Neuron (in vitro differentiated cells): ENCODE data around the gene BABAM2.

Experiments
- H2AFZ ChIP-seq: one replicate; pipeline ENCODE4 v1.6.1; 2013; ENCODE audit warnings: low read depth, mild to moderate bottlenecking, inconsistent platforms, low read length, moderate library complexity
- H3K27me3 ChIP-seq: one replicate; pipeline ENCODE4 v1.6.1; 2013; ENCODE audit warnings: low read length; ENCODE audit not compliant: insufficient read depth
- H3K36me3 ChIP-seq: one replicate; pipeline ENCODE4 v1.6.1; 2013; ENCODE audit warnings: low read length; ENCODE audit not compliant: insufficient read depth
- H3K4me1 ChIP-seq: one replicate; pipeline ENCODE4 v1.6.1; 2013; ENCODE audit warnings: low read length; ENCODE audit not compliant: insufficient read depth
- H3K4me3 ChIP-seq: 2 replicates; pipeline ENCODE4 v1.5.1; 2013; ENCODE audit warnings: mild to moderate bottlenecking, low read length, moderate library complexity
- H3K9me3 ChIP-seq: one replicate; pipeline ENCODE4 v1.6.1; 2013; ENCODE audit warnings: low read length

Gene BABAM2

DNA sequence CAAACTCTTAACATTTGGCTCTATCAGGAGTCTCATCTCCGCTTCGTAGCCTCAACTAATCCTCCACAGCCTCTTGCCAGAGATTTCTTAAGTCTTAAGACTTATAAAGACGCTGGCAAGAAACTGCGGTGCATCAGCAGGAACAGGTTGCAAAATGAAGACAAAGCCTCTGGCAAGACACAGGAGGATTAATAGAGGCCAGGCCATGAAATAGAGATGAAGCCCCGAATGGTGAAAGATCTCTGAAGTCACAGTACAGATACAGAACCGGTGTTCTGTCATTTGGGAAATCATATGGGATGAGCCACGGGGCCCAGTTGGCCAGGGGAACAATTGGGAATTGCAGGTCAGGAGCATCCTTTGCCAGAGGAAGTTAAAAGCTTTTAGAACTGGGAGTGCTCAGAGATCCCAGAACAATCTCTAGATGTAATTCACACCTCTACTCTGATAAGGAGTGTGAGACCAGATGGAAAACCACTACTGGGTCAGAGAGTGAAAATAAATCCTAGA, 311.2 kb downstream of the BABAM2 start:
- Histone ChIP-seq H3K27me3 (no peaks in the 10 kb centered on the region), H3K9me3 (no peaks in the 10 kb centered on the region), H2AFZ (no peak overlapping the region), H3K36me3 (no peaks in the 10 kb centered on the region), H3K4me3 (no peak overlapping the region), H3K4me1 (no peaks in the 10 kb centered on the region)

DNA sequence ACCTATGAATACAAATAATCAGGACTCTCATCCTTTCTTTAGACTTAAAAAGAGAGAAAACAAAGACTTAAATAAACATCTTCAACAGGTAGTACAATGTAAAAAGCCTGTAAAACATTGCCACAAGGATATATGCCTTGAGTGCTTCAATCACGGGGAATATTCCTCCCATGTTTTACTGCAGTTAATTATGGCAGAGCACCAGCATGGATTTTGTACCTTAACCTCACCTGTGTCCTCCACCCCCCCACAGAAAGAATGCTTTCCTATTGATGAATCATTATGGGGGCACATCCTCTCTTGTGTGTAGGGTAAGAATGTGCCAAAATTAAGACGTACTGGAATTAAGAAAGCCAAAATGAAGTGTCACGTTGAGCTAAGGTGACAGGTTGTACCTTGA, 312.2 kb downstream of the BABAM2 start:
- H3K4me3 ChIP-seq: no peak overlapping the region
- no peaks in the 10 kb centered on the region for H3K4me1 ChIP-seq

DNA sequence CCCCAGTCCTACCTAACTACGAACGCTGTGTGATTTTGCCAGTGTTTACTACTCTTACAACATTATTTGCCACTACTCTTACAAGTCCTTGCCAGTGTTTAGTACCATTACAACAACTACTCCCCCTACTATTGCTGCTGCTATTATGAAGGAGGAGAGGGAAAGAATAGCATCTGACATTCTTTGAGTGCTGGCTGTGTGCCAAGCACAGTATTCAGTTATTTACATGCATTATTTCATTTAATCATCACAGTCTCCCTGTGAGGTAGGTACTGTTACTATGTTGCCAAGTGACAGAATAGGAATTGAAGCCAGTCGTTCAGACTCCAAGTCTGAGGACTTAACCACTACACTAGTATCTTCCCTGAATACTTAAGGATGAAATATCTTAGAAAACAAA, 316.2 kb downstream of the BABAM2 start:
- no peaks in the 10 kb centered on the region for H3K9me3 ChIP-seq
- no peak overlapping the region for H3K4me3 ChIP-seq
- no peaks in the 10 kb centered on the region for H3K27me3 ChIP-seq
- H2AFZ ChIP-seq: no peak overlapping the region
- H3K4me1 ChIP-seq: no peaks in the 10 kb centered on the region
- no peaks in the 10 kb centered on the region for H3K36me3 ChIP-seq

More for the DNA sequence above, 312.2 kb downstream of the BABAM2 start:
- H3K27me3 ChIP-seq: no peaks in the 10 kb centered on the region
- no peaks in the 10 kb centered on the region for H3K36me3 ChIP-seq
- H2AFZ ChIP-seq: no peak overlapping the region
- H3K9me3 ChIP-seq: no peaks in the 10 kb centered on the region

DNA sequence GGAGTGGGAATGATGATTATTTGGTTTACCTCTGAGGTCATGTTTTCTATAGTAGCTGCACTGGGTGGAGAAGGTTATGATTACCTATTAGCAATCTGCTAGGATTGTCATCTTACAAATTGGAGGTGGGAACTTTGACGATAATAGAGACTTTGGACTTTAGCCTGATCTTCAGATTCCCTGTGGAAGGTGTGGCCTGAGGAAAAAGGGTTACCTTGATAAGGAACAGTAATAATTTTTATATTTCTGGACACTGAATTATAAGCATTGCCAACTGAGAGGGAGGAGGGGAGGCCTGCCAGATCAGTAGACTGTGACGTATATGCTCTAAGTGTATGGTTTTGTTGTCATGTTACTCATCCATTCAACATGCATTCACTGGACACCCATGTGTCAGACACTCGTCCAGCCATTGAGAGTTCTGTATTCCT, 318.7 kb downstream of the BABAM2 start:
- Histone ChIP-seq H3K4me1 (no peaks in the 10 kb centered on the region), H3K4me3 (no peak overlapping the region), H3K9me3 (no peaks in the 10 kb centered on the region), H3K36me3 (no peaks in the 10 kb centered on the region), H2AFZ (no peak overlapping the region), H3K27me3 (no peaks in the 10 kb centered on the region)

DNA sequence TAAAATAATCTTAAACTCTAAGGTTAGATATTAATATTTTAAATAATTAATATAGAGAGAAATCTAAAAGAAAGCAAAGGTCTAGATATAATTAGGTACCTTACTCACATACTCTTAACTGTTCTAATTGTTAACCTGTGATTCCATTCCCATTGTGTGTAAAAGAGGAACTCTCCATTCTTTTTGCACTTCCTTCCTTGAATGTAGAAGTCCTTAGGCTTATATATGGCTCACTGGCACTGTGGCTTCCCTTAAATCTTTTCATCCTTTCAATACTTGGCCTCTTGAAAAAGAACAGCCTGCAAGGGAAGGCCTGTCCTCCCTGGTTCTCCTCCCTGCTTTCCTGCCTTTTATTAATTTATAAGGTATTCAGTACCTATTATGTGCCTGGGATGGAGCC, 319.3 kb downstream of the BABAM2 start:
- Histone ChIP-seq H2AFZ (no peak overlapping the region), H3K27me3 (no peaks in the 10 kb centered on the region)

DNA sequence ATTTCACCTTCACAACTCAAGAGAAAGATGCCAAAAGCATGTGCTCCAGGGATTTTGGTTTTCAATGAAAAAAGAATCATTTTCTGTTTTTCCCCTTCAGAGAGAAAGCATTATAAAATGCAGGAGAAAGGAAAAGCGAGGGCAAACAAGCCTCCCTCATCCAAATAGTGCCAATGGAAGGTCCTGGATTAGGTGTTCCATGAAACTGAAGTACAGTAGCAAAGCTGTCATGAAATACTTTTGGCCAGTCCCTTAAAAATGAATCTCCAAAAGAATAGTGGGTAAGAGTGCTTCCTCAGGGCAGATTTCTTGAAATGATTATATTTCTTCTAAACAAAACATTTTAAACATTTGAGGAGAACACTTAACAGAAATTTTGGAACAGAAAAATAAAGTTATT, 320.0 kb downstream of the BABAM2 start:
- Histone ChIP-seq H3K9me3 (no peaks in the 10 kb centered on the region), H3K4me3 (no peak overlapping the region), H3K27me3 (no peaks in the 10 kb centered on the region), H3K4me1 (no peaks in the 10 kb centered on the region), H3K36me3 (no peaks in the 10 kb centered on the region), H2AFZ (no peak overlapping the region)

More for the DNA sequence above, 319.3 kb downstream of the BABAM2 start:
- Histone ChIP-seq H3K4me3 (no peak overlapping the region), H3K9me3 (no peaks in the 10 kb centered on the region), H3K4me1 (no peaks in the 10 kb centered on the region), H3K36me3 (no peaks in the 10 kb centered on the region)

DNA sequence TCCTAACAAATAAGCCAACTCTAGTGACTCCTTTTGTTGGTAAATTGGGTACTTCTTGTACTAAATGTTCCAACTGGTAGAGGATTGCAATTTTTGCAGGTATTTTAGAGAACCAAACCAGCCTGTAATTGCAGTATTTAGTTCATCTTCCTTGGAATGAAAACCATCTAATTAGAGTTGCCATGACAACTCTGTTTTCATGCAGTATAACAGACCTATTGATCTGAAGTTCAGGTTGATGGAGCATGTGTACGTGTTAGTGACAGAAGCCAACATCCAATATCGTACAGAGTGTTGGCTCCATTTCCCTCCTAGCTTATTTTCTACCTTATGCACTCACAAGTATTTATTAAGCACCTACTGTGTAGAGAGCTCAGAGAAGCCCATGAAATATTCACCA, 325.8 kb downstream of the BABAM2 start:
- H2AFZ ChIP-seq: no peak overlapping the region
- no peaks in the 10 kb centered on the region for H3K36me3 ChIP-seq
- no peak overlapping the region for H3K4me3 ChIP-seq
- no peaks in the 10 kb centered on the region for H3K9me3 ChIP-seq
- H3K4me1 ChIP-seq: peaks cover 6% of the 10 kb centered on the region
- H3K27me3 ChIP-seq: no peaks in the 10 kb centered on the region

DNA sequence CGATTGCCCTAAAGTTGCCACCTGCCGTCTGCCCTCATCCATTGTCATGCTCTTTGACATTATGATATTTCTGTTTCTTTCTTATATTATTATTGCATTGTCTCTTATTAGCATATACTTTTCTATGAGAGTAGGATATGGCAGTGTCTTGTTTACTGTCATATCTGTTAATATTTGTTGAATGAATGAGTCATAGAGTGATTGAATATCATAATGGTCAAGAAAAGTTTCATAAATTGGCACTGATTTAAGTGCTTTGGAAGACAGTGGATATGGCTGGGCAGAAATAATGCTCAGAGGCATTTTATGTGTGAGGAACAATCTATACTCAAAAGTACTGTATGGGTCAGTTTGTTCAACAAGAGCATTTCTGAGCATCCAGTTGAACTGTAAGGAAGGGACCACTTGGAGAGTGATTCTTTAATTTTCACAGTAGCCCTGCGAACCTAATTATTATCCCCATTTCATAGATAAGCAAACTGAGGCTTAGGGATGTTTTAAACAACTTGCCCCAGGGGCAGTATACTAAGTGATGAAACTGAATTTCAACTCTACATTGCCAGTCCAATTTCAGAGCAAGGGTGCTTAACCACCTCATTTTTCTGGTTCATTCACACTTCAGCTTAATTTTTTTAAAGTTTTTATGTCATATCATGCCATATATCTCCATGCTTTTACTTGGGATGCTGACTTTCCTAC, 326.7 kb downstream of the BABAM2 start:
- Histone ChIP-seq H3K27me3 (no peaks in the 10 kb centered on the region), H2AFZ (no peak overlapping the region), H3K9me3 (no peaks in the 10 kb centered on the region), H3K4me3 (no peak overlapping the region), H3K4me1 (peaks cover 6% of the 10 kb centered on the region), H3K36me3 (no peaks in the 10 kb centered on the region)

DNA sequence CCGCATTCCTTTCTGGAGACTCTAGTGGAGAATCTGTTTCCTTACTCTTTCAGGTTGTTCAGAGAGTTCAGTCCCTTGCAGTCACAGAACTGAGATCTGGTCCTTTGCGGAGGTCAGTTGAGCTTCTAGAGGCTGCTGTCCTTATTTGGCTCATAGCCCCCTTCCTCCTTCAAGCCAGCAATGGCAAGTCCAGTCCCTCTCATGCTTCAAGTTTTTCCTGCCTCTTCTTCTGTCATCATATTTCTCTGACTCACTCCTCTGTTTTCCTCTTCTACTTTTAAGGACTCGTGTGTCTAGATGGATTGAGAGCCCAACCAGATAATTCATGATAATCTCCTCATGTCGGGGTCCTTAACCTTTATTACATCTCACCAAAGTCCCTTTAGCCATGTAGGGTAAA, 328.6 kb downstream of the BABAM2 start:
- H3K4me3 ChIP-seq: no peak overlapping the region
- peaks cover 6% of the 10 kb centered on the region for H3K4me1 ChIP-seq
- H3K9me3 ChIP-seq: no peaks in the 10 kb centered on the region
- no peaks in the 10 kb centered on the region for H3K36me3 ChIP-seq
- H3K27me3 ChIP-seq: no peaks in the 10 kb centered on the region
- H2AFZ ChIP-seq: no peak overlapping the region

DNA sequence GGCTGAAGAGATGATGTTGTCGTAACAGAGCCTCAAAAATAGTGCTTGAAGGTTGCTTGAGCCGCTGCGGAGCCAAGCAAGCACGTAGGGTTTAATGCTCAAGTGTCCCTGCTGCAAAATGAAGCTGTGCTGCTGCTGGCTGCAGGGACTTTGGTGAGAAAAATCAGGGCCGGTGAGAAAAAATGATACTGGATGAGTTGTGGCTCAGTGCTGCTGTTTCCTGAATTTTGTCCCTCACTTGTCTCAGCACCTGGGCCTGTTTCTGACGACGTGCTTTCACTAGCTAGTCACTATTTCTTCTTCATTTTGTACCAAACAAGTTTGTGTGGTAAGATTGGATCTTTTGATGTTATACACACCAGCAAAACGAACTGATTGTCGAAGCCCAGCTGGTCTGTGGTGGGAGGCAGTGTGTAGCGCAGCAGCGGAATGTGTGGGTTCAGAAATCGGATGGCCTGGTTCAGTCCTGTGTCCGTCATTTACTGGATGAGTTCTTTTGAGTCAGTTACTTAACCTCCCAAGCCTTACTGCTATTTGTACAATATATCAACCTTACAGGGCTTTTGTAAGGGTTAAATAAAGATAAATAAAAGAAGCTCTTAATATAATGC, 329.3 kb downstream of the BABAM2 start:
- no peak overlapping the region for H3K4me3 ChIP-seq
- no peak overlapping the region for H2AFZ ChIP-seq
- peaks cover 8% of the 10 kb centered on the region for H3K4me1 ChIP-seq
- H3K9me3 ChIP-seq: no peaks in the 10 kb centered on the region
- H3K36me3 ChIP-seq: no peaks in the 10 kb centered on the region
- H3K27me3 ChIP-seq: no peaks in the 10 kb centered on the region

DNA sequence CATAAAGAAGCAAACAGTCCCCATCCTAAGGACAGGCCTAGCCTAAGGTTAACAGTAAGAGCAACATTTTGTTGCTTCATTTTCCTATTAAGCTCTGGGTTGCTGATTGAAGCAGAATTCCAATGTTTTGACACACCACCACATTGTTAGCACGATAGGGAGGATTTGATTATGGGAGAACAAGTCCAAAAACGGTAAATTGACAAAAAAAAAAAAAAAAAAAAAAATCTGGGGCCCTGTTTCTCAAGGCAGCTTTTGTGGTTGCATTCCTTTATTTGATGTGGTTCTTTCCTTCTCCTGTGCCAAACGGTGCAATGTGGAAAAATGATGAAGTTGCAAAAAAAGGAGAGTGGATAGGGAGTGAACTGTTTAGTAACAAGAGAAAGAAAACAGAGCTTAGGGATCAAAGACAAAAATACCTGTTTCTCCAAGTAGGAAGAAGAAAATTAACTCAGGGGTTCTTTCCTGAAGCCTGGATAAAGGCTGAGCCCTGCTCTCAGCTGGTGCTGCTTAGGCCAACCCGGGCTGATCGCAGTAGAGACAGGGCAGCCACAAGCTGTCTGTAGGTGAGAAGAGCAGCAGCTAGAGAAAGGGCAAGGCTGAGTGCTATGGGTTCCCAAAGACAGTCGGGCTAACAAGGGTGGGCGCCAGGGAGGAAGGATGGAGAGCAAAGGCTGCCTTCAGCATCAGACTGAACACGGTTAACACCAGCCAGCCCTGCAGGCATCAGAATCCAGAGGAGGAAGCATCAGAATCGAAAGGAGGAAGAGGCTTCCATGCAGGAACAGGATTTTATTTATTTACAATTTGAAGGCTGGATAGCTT, 334.3 kb downstream of the BABAM2 start:
- no peaks in the 10 kb centered on the region for H3K9me3 ChIP-seq
- no peak overlapping the region for H2AFZ ChIP-seq
- no peaks in the 10 kb centered on the region for H3K36me3 ChIP-seq
- H3K27me3 ChIP-seq: no peaks in the 10 kb centered on the region
- H3K4me3 ChIP-seq: no peak overlapping the region
- peaks cover 2% of the 10 kb centered on the region for H3K4me1 ChIP-seq

DNA sequence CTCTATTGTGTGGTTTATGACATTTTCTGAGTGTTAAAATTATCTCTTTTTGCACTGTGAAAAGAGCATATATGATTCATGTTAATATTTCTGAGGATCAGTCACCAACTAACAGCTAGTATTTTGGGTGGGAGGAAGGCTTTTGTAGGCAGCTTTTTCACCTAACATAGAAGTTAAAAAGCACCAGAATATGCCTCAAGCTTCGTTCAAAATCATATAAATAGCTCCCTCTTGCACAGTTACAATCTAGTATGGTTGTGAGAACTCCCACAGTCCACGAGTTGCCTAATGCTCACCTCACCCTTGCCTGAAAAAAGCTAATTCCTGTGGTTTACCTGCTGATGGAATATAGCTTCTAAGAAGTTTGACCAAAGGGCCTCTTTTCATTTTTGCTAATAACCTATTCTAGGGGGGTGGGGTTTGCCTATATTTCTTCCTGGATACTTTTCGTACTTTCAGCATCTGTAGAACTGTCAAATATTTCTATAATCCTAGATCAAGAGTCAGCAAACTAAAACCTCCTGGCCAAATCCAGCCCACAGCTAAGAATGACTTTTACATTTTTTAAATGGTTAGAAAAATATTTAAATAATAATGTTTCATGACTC, 335.0 kb downstream of the BABAM2 start:
- H3K4me3 ChIP-seq: no peak overlapping the region
- H3K27me3 ChIP-seq: no peaks in the 10 kb centered on the region
- no peak overlapping the region for H2AFZ ChIP-seq
- H3K4me1 ChIP-seq: peaks cover 2% of the 10 kb centered on the region
- no peaks in the 10 kb centered on the region for H3K36me3 ChIP-seq
- no peaks in the 10 kb centered on the region for H3K9me3 ChIP-seq

DNA sequence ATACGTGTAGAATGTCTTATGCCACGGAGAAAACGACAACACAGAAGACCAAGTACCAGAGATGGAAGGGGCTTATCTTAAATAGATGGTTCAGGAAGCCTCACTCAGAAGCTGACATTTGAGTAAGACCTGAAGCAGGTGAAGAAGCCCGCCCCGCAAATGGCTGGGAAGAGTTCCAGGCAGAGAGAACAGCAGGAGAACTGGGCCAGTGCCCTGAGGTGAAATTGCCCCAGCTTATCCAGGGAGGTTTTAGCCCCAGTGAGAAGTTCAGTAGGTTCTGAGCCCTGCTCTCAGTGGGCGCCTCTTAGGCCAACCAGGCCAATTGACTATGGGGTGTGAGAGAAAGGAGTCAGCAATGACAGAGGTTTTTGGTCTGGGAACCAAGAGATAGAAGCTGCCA, 336.0 kb downstream of the BABAM2 start:
- no peaks in the 10 kb centered on the region for H3K9me3 ChIP-seq
- H3K36me3 ChIP-seq: no peaks in the 10 kb centered on the region
- peaks cover 2% of the 10 kb centered on the region for H3K4me1 ChIP-seq
- H3K4me3 ChIP-seq: no peak overlapping the region
- no peaks in the 10 kb centered on the region for H3K27me3 ChIP-seq
- H2AFZ ChIP-seq: no peak overlapping the region
